ENCODE measurements around the gene THOC6. TPM values are rescaled to one million over a fixed set of nuclear protein-coding genes. Genes with fewer than 3 reads are reported as not detected.
"Not testable (repeated sequence)": the region's sequence is repeated elsewhere in the genome, so short reads cannot be mapped to it uniquely, and the experiment has no call there.

THOC6 gene
- total and polyA plus RNA-seq, 2 donors (not counting 3 experiments of a cell fraction or from before 2014, with no cell fraction given) = 23.9 to 39.3 TPM

DNA sequence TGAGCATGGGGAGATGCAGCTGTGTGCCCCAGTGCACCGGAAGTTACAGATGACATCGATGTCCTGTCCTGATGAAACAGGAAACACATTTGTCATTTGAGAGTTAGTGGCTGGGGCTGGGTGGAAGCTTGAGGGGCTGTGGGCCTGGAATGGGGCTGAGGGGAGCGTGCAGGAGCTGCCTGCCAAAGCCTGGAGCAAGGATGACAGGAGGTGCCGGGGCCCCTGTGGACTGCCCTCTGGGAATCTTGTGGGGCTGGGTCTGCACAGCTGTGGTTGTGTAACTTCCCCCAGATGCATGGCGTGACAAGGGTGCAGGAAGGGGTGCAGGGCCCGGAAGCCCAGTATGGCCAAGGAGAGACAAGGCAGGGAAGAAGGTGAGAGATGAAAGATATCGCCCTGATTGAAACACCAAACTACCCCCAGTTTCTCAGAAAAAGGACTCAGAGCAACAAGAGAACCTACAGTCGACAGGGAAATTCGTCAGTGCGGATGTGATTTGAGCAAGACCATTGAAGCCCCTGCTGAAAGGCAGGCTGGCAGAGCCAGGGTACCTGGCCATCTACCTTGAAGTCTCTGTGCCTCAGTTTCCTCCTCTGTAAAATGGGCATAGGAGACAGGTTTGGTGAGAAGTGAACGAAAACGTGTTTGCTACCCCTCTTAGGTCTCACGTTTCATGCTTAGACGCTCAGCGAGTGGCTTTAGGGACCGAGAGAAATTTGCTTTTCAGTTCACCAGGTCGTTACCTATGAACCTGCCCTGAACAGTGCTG is 31.3 kb downstream of the THOC6 start:
- no peak overlapping the region for H2AFZ ChIP-seq (ENCODE audit: low read depth, low read length)
- H3K27ac ChIP-seq (ENCODE audit: insufficient read depth, low read depth, low read length) = no peak overlapping the region
- DNase-seq (ENCODE audit: low read depth, low spot score) (no peak), FAIRE-seq (no peak)
- H3K4me3 ChIP-seq (replicated peaks in 1 of 3; ENCODE audit: insufficient read depth in 1 of 3, low read depth in 1 of 3, low read length in 3 of 3) = no peak overlapping the region
- H3K27me3 ChIP-seq (ENCODE audit: control insufficient read depth in 2 of 2, insufficient read depth in 2 of 2, low read length in 2 of 2) = no peaks in the 10 kb centered on the region
- TF ChIP-seq EZH2 (IDR thresholded peaks at IDR 0.05; ENCODE audit: borderline replicate concordance, low read depth, low read length, severe bottlenecking) (no peak), POLR2AphosphoS5 (IDR thresholded peaks at IDR 0.05; ENCODE audit: insufficient read depth, low read depth, low read length) (no peak), GATA2 (IDR thresholded peaks at IDR 0.05; ENCODE audit: insufficient read depth, insufficient read length, low read depth, low read length) (no peak), FOS (IDR thresholded peaks at IDR 0.05; ENCODE audit: borderline replicate concordance, insufficient read depth, low read length) (no peak), POLR2A (IDR thresholded peaks at IDR 0.05; ENCODE audit: low read depth, low read length) (no peak), JUN (IDR thresholded peaks at IDR 0.05; ENCODE audit: borderline replicate concordance, insufficient read depth, insufficient read length, low read depth) (no peak), MYC (IDR thresholded peaks at IDR 0.05; ENCODE audit: low read depth, low read length) (no peak)
- TF ChIP-seq, protein P1, sequence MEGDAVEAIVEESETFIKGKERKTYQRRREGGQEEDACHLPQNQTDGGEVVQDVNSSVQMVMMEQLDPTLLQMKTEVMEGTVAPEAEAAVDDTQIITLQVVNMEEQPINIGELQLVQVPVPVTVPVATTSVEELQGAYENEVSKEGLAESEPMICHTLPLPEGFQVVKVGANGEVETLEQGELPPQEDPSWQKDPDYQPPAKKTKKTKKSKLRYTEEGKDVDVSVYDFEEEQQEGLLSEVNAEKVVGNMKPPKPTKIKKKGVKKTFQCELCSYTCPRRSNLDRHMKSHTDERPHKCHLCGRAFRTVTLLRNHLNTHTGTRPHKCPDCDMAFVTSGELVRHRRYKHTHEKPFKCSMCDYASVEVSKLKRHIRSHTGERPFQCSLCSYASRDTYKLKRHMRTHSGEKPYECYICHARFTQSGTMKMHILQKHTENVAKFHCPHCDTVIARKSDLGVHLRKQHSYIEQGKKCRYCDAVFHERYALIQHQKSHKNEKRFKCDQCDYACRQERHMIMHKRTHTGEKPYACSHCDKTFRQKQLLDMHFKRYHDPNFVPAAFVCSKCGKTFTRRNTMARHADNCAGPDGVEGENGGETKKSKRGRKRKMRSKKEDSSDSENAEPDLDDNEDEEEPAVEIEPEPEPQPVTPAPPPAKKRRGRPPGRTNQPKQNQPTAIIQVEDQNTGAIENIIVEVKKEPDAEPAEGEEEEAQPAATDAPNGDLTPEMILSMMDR (IDR thresholded peaks at IDR 0.05; ENCODE audit: extremely low read depth in 1 of 2, insufficient read depth in 1 of 2, low read depth in 1 of 2, low read length in 2 of 2) = no peak
- TF ChIP-seq, protein P2, sequence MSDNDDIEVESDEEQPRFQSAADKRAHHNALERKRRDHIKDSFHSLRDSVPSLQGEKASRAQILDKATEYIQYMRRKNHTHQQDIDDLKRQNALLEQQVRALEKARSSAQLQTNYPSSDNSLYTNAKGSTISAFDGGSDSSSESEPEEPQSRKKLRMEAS (IDR thresholded peaks at IDR 0.05; ENCODE audit: insufficient read depth, insufficient read length) = no peak
- H3K9me1 ChIP-seq (replicated peaks; ENCODE audit: control insufficient read depth, extremely low read depth, insufficient read depth, low read length) = no peaks in the 10 kb centered on the region
- CTCF ChIA-PET = interaction anchor here (1.9 kb wide), 1 partner anchor 24 kb away, joined by 4 read pairs; no protein-coding TSS in a partner anchor
- POLR2A ChIA-PET = no interaction called here
- intact Hi-C loops (cut with micrococcal nuclease) = no loop called here
- H3K9me3 ChIP-seq (replicated peaks; ENCODE audit: control insufficient read depth, insufficient read depth, low read length) = no peaks in the 10 kb centered on the region
- H3K9ac ChIP-seq (replicated peaks; ENCODE audit: extremely low read depth, insufficient read depth, low read length) = no peak overlapping the region
- peaks cover 9% of the 10 kb centered on the region for H3K4me1 ChIP-seq (ENCODE audit: control insufficient read depth, extremely low read depth, insufficient read depth, low read length)
- no peaks in the 10 kb centered on the region for H4K20me1 ChIP-seq (replicated peaks; ENCODE audit: control insufficient read depth, extremely low read depth, insufficient read depth, low read length)
- H3K79me2 ChIP-seq (ENCODE audit: control insufficient read depth, insufficient read depth, low read length) = no peaks in the 10 kb centered on the region
- H3K4me2 ChIP-seq (ENCODE audit: insufficient read depth, low read length) = no peak overlapping the region
- BruUV-seq (replicated peaks) = no TSS peak
- H3K36me3 ChIP-seq (ENCODE audit: control insufficient read depth in 2 of 2, extremely low read depth in 1 of 2, insufficient read depth in 2 of 2, low read length in 2 of 2) = no peaks in the 10 kb centered on the region
- dilution Hi-C loops (cut with MboI; ENCODE audit: extremely low pct_ligation_motif_present, low sequenced_read_pairs) = no loop called here

DNA sequence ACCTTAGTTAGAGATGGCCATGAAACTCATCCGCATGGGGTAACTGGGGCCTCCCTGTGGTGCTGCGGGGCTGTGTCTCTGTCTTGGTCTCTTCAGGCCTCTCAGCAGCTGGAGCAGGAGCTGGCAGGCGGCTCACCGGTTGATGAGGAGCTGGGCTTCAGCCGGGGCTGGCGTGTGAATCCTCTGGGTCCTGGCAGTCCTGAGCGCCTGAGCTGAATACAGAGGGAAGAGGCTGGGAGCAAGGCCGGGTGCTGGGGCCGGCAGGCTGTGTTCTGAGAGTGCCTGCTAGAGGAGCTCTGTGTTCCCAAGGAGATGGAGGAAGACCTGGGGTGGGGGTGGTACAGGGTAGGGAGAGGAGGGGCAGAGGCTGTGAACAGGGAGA is 31.9 kb downstream of the THOC6 start:
- H3K9me1 ChIP-seq (replicated peaks; ENCODE audit: control insufficient read depth, extremely low read depth, insufficient read depth, low read length); H4K20me1 ChIP-seq (replicated peaks; ENCODE audit: control insufficient read depth, extremely low read depth, insufficient read depth, low read length); H3K79me2 ChIP-seq (ENCODE audit: control insufficient read depth, insufficient read depth, low read length); H3K9ac ChIP-seq (replicated peaks; ENCODE audit: extremely low read depth, insufficient read depth, low read length); H3K4me2 ChIP-seq (ENCODE audit: insufficient read depth, low read length); POLR2A ChIA-PET; intact Hi-C loops (cut with micrococcal nuclease); H3K4me1 ChIP-seq (ENCODE audit: control insufficient read depth, extremely low read depth, insufficient read depth, low read length); H3K27me3 ChIP-seq (ENCODE audit: control insufficient read depth in 2 of 2, insufficient read depth in 2 of 2, low read length in 2 of 2); H3K9me3 ChIP-seq (replicated peaks; ENCODE audit: control insufficient read depth, insufficient read depth, low read length); DNase-seq (ENCODE audit: low read depth, low spot score); H2AFZ ChIP-seq (ENCODE audit: low read depth, low read length); dilution Hi-C loops (cut with MboI; ENCODE audit: extremely low pct_ligation_motif_present, low sequenced_read_pairs); H3K27ac ChIP-seq (ENCODE audit: insufficient read depth, low read depth, low read length); H3K36me3 ChIP-seq (ENCODE audit: control insufficient read depth in 2 of 2, extremely low read depth in 1 of 2, insufficient read depth in 2 of 2, low read length in 2 of 2); H3K4me3 ChIP-seq (replicated peaks in 1 of 3; ENCODE audit: insufficient read depth in 1 of 3, low read depth in 1 of 3, low read length in 3 of 3); FAIRE-seq; BruUV-seq (replicated peaks): not testable (repeated sequence)
- CTCF ChIA-PET = interaction anchor here (0.8 to 1.9 kb wide), 4 partner anchors 10 to 74 kb away, joined by 3 to 6 read pairs (median 4); partner anchors contain the start of gene IL32

All from endothelial cell of umbilical vein (primary cell).